IMR-90 (cell line): ENCODE results near the gene MRTFA. TPM values are rescaled to one million over a fixed set of nuclear protein-coding genes. Genes with fewer than 3 reads are reported as not detected.

Source experiments
- ATAC-seq: fragments of 200-7000 bp; cut with Tn5 transposase; 2 replicates; pipeline ENCODE4 v1.9.1; 2020; ENCODE audit warnings: low read depth, mild to moderate bottlenecking, moderate library complexity
- BruUV-seq: library from RNA; stranded (reverse); fragments of 400-500 nt; replicated peaks from 2 replicates; lab custom pipeline; 2021; lab: Mats Ljungman, UMichigan
- CTCF ChIA-PET: fragments of 300-600 bp; formaldehyde crosslinking; extraction: SDS; loops from one replicate; lab custom pipeline; 2021; ENCODE audit warnings: antibody characterized with exemption; lab: Yijun Ruan, JAX
- POLR2A ChIA-PET: fragments of 300-600 bp; sonication (Branson Sonifier 250); formaldehyde crosslinking; loops from one replicate; lab custom pipeline; 2022; ENCODE audit warnings: antibody characterized with exemption; ENCODE audit not compliant: unreplicated experiment; lab: Charles Lee
- DNase-seq: peaks from one replicate; pipeline ENCODE4 v3.0.0; 2013
- H2AFZ ChIP-seq: replicated peaks from 2 replicates; pipeline ENCODE3; 2013; ENCODE audit warnings: low read length, mild to moderate bottlenecking; ENCODE audit not compliant: poor library complexity
- H2AK5ac ChIP-seq: 2 replicates; pipeline ENCODE4 v1.6.1; 2013; ENCODE audit warnings: low read depth, low read length, inconsistent platforms
- H2AK9ac ChIP-seq: replicated peaks from 2 replicates; pipeline ENCODE3; 2013; ENCODE audit warnings: mild to moderate bottlenecking, low read depth, low read length, moderate library complexity; ENCODE audit not compliant: poor library complexity
- H2BK120ac ChIP-seq: 2 replicates; pipeline ENCODE4 v1.6.1; 2013; ENCODE audit warnings: low read depth, low read length, inconsistent platforms
- H2BK15ac ChIP-seq: 3 replicates; pipeline ENCODE4 v1.6.1; 2013; ENCODE audit warnings: low read depth, low read length, inconsistent platforms
- H2BK20ac ChIP-seq: 2 replicates; pipeline ENCODE4 v1.6.1; 2013; ENCODE audit warnings: low read depth, mild to moderate bottlenecking, inconsistent platforms, low read length, moderate library complexity
- H2BK5ac ChIP-seq: 2 replicates; pipeline ENCODE4 v1.6.1; 2013; ENCODE audit warnings: mild to moderate bottlenecking, low read depth, low read length, inconsistent platforms; ENCODE audit not compliant: poor library complexity, severe bottlenecking
- H3K14ac ChIP-seq: replicated peaks from 2 replicates; pipeline ENCODE4 v1.6.1; 2013; ENCODE audit warnings: low read depth, low read length, inconsistent platforms
- H3K18ac ChIP-seq: 2 replicates; pipeline ENCODE4 v1.6.1; 2013; ENCODE audit warnings: low read depth, low read length, control low read depth
- H3K23ac ChIP-seq: 2 replicates; pipeline ENCODE4 v1.6.1; 2013; ENCODE audit warnings: low read depth, low read length, inconsistent platforms
- H3K27ac ChIP-seq: 2 replicates; pipeline ENCODE4 v1.5.1; 2013; ENCODE audit warnings: mild to moderate bottlenecking, control low read depth, low read length; ENCODE audit not compliant: insufficient read depth
- H3K27me3 ChIP-seq: 2 replicates; pipeline ENCODE4 v1.6.1; 2013; ENCODE audit warnings: low read length; ENCODE audit not compliant: control insufficient read depth, insufficient read depth
- H3K36me3 ChIP-seq: 2 replicates; pipeline ENCODE4 v1.6.1; 2013; ENCODE audit warnings: low read length, mixed read lengths; ENCODE audit not compliant: control insufficient read depth, insufficient read depth
- H3K4ac ChIP-seq: 2 replicates; pipeline ENCODE4 v1.6.1; 2013; ENCODE audit warnings: low read depth, low read length, inconsistent platforms
- H3K4me1 ChIP-seq: 2 replicates; pipeline ENCODE4 v1.6.1; 2013; ENCODE audit warnings: low read length, mixed read lengths; ENCODE audit not compliant: control insufficient read depth, insufficient read depth
- H3K4me2 ChIP-seq: 2 replicates; pipeline ENCODE4 v1.6.1; 2013; ENCODE audit warnings: low read depth, mild to moderate bottlenecking, control low read depth, low read length, moderate library complexity
- H3K4me3 ChIP-seq: 2 replicates; pipeline ENCODE4 v1.5.1; 2013; ENCODE audit warnings: low read depth, mild to moderate bottlenecking, control low read depth, low read length, moderate library complexity; ENCODE audit not compliant: insufficient read depth
- H3K56ac ChIP-seq: 2 replicates; pipeline ENCODE4 v1.6.1; 2013; ENCODE audit warnings: low read length, inconsistent platforms; ENCODE audit not compliant: insufficient read depth; ENCODE audit errors: extremely low read depth
- H3K79me1 ChIP-seq, 2 experiments: 2 replicates each; pipeline ENCODE4 v1.6.1; 2013; ENCODE audit warnings: low read length in 2 of 2, inconsistent platforms in 1 of 2, low read depth in 1 of 2
- H3K9ac ChIP-seq: 2 replicates; pipeline ENCODE4 v1.6.1; 2013; ENCODE audit warnings: low read depth, low read length, control low read depth
- H3K9me1 ChIP-seq: 2 replicates; pipeline ENCODE4 v1.6.1; 2013; ENCODE audit warnings: low read length, inconsistent platforms; ENCODE audit not compliant: insufficient read depth
- H3K9me3 ChIP-seq: 2 replicates; pipeline ENCODE4 v1.6.1; 2013; ENCODE audit warnings: low read length; ENCODE audit not compliant: control insufficient read depth, insufficient read depth
- H4K20me1 ChIP-seq: 2 replicates; pipeline ENCODE4 v1.6.1; 2013; ENCODE audit warnings: low read length, inconsistent platforms; ENCODE audit not compliant: insufficient read depth
- H4K5ac ChIP-seq: 2 replicates; pipeline ENCODE4 v1.6.1; 2013; ENCODE audit warnings: mild to moderate bottlenecking, low read depth, low read length, control low read depth
- H4K8ac ChIP-seq, 2 experiments: 2 replicates each; pipeline ENCODE4 v1.6.1; 2013; ENCODE audit warnings: low read depth in 2 of 2, low read length in 2 of 2, control low read depth in 1 of 2, inconsistent platforms in 1 of 2
- H4K91ac ChIP-seq: 2 replicates; pipeline ENCODE4 v1.6.1; 2013; ENCODE audit warnings: low read depth, low read length, inconsistent platforms; ENCODE audit not compliant: insufficient read depth
- BHLHE40 ChIP-seq: fragments of 150-350 bp; IDR thresholded peaks from 2 replicates; pipeline ENCODE4 v1.6.1; 2016; ENCODE audit warnings: mild to moderate bottlenecking, low read depth, low read length
- RAD21 ChIP-seq: IDR thresholded peaks from 2 replicates; pipeline ENCODE4 v1.6.1; 2012; ENCODE audit warnings: low read length, improper control_type of control experiment
- WGBS, 2 experiments: methylation state at CpG; one replicate each; pipeline versions ENCODE4 v1.1.5 to v1.1.7; 2013; ENCODE audit warnings: missing lambda C conversion rate in 2 of 2; ENCODE audit not compliant: insufficient read length in 1 of 2; ENCODE audit errors: extremely low coverage in 2 of 2; 5-methylcytosine and 5-hydroxymethylcytosine counted together
- dilution Hi-C: fragments of 300-500 bp; cut with HindIII; formaldehyde crosslinking; loops from one replicate; pipeline ENCODE4 v1.14.3; 2018; ENCODE audit warnings: low sequenced_read_pairs; ENCODE audit not compliant: unreplicated experiment
- in situ Hi-C: fragments of 300-500 bp; cut with MboI; formaldehyde crosslinking; loops from 3 replicates; pipeline ENCODE4 v1.14.3; 2019; ENCODE audit warnings: low sequenced_read_pairs, inconsistent platforms, mixed read lengths
- intact Hi-C: fragments of 100-400 bp; cut with micrococcal nuclease; formaldehyde crosslinking; loops from 2 replicates; pipeline ENCODE4 v1.10.0; 2022
- polyA plus RNA-seq, 3 experiments: library from polyadenylated mRNA; depleted of rRNA; stranded (reverse); fragments of >200 nt; gene quantifications; 2 replicates each; pipeline ENCODE4 v1.2.3, GENCODE V29; 2012; ENCODE audit warnings: low replicate concordance in 1 of 3
- total RNA-seq: library from RNA; depleted of rRNA; stranded (reverse); fragments of >200 nt; gene quantifications from 2 replicates; pipeline ENCODE4 v1.2.3, GENCODE V29; 2012
- TF ChIP-seq, protein P1 (sequence below): fragments of 150-350 bp; IDR thresholded peaks from 2 replicates; pipeline ENCODE4 v1.6.1; 2016; ENCODE audit warnings: low read depth, mild to moderate bottlenecking, low read length, moderate library complexity, borderline replicate concordance

MRTFA gene
- total and polyA plus RNA-seq, 2 of the 4 experiments (the other 2 are of a cell fraction): 12.5 to 17.2 TPM

- dilution Hi-C loops: no loop called here
- CTCF ChIA-PET: interaction anchor here (0.6 to 0.9 kb wide), 2 partner anchors 119 to 739 kb away, joined by 3 to 4 read pairs; no protein-coding TSS in a partner anchor
- intact Hi-C loops: no loop called here
- Histone ChIP-seq H3K4me1 (peaks cover 2% of the 10 kb centered on the region; the same call in 1 of the 2 replicates), H3K36me3 (peaks cover 2% of the 10 kb centered on the region; the same call in 1 of the 2 replicates), H3K79me1 (peaks cover 41 to 83% of the 10 kb centered on the region in 2 experiments), H2BK120ac (no peak overlapping the region), H3K27ac (no peak overlapping the region), H3K56ac (no peak overlapping the region), H4K5ac (no peak overlapping the region), H2BK15ac (no peak overlapping the region), H3K18ac (no peak overlapping the region), H3K4me3 (no peak overlapping the region), H3K27me3 (no peaks in the 10 kb centered on the region), H3K23ac (no peak overlapping the region), H2BK20ac (no peak overlapping the region), H3K9me1 (peaks cover 9% of the 10 kb centered on the region; the same call in 1 of the 2 replicates), H4K91ac (no peak overlapping the region), H2AK5ac (no peak overlapping the region), H2BK5ac (no peak overlapping the region), H2AFZ (no peak overlapping the region), H4K20me1 (no peaks in the 10 kb centered on the region), H3K9ac (no peak overlapping the region), H2AK9ac (no peak overlapping the region), H3K4ac (no peak overlapping the region), H3K4me2 (no peak overlapping the region), H3K9me3 (peaks cover 3% of the 10 kb centered on the region; the same call in 1 of the 2 replicates), H3K14ac (no peak overlapping the region; the same call in 1 of the 2 replicates), H4K8ac (no peak overlapping the region)
- TF ChIP-seq, protein P1, sequence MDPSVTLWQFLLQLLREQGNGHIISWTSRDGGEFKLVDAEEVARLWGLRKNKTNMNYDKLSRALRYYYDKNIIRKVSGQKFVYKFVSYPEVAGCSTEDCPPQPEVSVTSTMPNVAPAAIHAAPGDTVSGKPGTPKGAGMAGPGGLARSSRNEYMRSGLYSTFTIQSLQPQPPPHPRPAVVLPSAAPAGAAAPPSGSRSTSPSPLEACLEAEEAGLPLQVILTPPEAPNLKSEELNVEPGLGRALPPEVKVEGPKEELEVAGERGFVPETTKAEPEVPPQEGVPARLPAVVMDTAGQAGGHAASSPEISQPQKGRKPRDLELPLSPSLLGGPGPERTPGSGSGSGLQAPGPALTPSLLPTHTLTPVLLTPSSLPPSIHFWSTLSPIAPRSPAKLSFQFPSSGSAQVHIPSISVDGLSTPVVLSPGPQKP: no peak
- TF ChIP-seq RAD21 (no peak), BHLHE40 (no peak)
- DNase-seq (no peak), ATAC-seq (no peak)
- no CpG with 5 or more reads among the region's 4 CpGs for WGBS, 2 experiments
- BruUV-seq: no TSS peak
- in situ Hi-C loops: no loop called here
- POLR2A ChIA-PET: no interaction called here
Observed at GRCh38 chr22:40518840-40519239, 117.7 kb downstream of the MRTFA start.
